Lower leg skin (tissue), 3 donors: ENCODE results near the gene FAM193A.

ENCODE experiments used
- CTCF ChIP-seq, 3 donors: fragments of 450-650 bp; IDR thresholded peaks; one replicate each; pipeline ENCODE4 v1.5.1; 2016; ENCODE audit warnings: antibody characterized with exemption in 3 of 3, mild to moderate bottlenecking in 3 of 3, moderate library complexity in 2 of 3
- POLR2A ChIP-seq, 2 donors: fragments of 450-650 bp; IDR thresholded peaks; one replicate each; pipeline ENCODE4 v1.6.1; 2016 to 2017; ENCODE audit warnings: antibody characterized with exemption in 2 of 2, mild to moderate bottlenecking in 1 of 2, moderate library complexity in 1 of 2

- TF ChIP-seq CTCF (IDR thresholded peaks at IDR 0.05) (no peak), POLR2A (IDR thresholded peaks at IDR 0.05) (no peak)
Measured at GRCh38 chr4:2651998-2652397, 115.6 kb downstream of the FAM193A start.
